Measurements from ENCODE around the gene STX4. TPM values are rescaled to one million over a fixed set of nuclear protein-coding genes. Genes with fewer than 3 reads are reported as not detected.

Gene STX4
- total RNA-seq, 1 experiment from 2014 or later, result 32.3 TPM

- Histone ChIP-seq H3K9ac (ENCODE audit: extremely low read depth, insufficient read length, low read length) (no peak overlapping the region), H4K20me1 (ENCODE audit: control insufficient read depth, insufficient read depth, insufficient read length) (no peaks in the 10 kb centered on the region), H3K9me3 (ENCODE audit: control insufficient read depth, low read depth, low read length) (no peaks in the 10 kb centered on the region), H3K4me2 (ENCODE audit: insufficient read depth, insufficient read length, low read length) (no peak overlapping the region), H2BK120ac (ENCODE audit: low read depth, low read length, poor library complexity, severe bottlenecking) (no peak overlapping the region), H3K27me3 (ENCODE audit: insufficient read depth, low read length) (no peaks in the 10 kb centered on the region), H4K5ac (ENCODE audit: insufficient read length, low read depth, low read length) (no peak overlapping the region), H3K4ac (ENCODE audit: low read depth, low read length) (no peak overlapping the region), H3K23ac (ENCODE audit: insufficient read length, low read depth, low read length) (no peak overlapping the region), H2BK5ac (ENCODE audit: insufficient read length, low read length) (no peak overlapping the region), H3K56ac (ENCODE audit: insufficient read length, low read depth, low read length) (no peak overlapping the region), H4K91ac (ENCODE audit: insufficient read length, low read depth, low read length) (no peak overlapping the region), H2BK15ac (ENCODE audit: low read depth, low read length) (no peak overlapping the region), H2AK5ac (ENCODE audit: insufficient read length, low read length) (no peak overlapping the region), H2AFZ (ENCODE audit: low read length) (no peak overlapping the region), H4K8ac (replicated peaks; ENCODE audit: insufficient read length, low read depth, low read length) (no peak overlapping the region), H3K4me1 (ENCODE audit: insufficient read depth, low read length) (no peaks in the 10 kb centered on the region), H3K14ac (ENCODE audit: insufficient read depth, low read length) (no peak overlapping the region), H2BK12ac (ENCODE audit: insufficient read length, low read depth, low read length) (no peak overlapping the region), H3K27ac (ENCODE audit: insufficient read length, low read depth, low read length) (no peak overlapping the region), H3K79me2 (ENCODE audit: insufficient read depth, low read length) (no peaks in the 10 kb centered on the region), H3K79me1 (ENCODE audit: insufficient read depth, low read depth, low read length, poor library complexity, severe bottlenecking) (no peaks in the 10 kb centered on the region), H3K23me2 (ENCODE audit: insufficient read length, low read depth, low read length, poor library complexity, severe bottlenecking) (no peaks in the 10 kb centered on the region), H2BK20ac (ENCODE audit: low read depth, low read length, poor library complexity, severe bottlenecking) (no peak overlapping the region), H3T11ph (ENCODE audit: low read length) (no peak overlapping the region), H3K18ac (ENCODE audit: insufficient read length, low read depth, low read length) (no peak overlapping the region)
- Mint-ChIP-seq H3K4me3 (no peak overlapping the region; a peak in 1 of 5 replicates), H3K27ac (peak overlapping the region in 2 of 3 experiments; percentile 44 to 81; a peak in 1 of 7 replicates), H3K4me1 (peaks cover 0 to 6% of the 10 kb centered on the region in 2 experiments; a peak in 2 of 4 replicates), H3K27me3 (ENCODE audit: low read depth) (no peaks in the 10 kb centered on the region; the same call in 1 of the 2 replicates), H3K9me3 (no peaks in the 10 kb centered on the region), H3K36me3 (ENCODE audit: insufficient read depth in 1 of 3, low read depth in 3 of 3) (no peaks in the 10 kb centered on the region)
- no peak for TF ChIP-seq CTCF (conservative IDR thresholded peaks at IDR 0.05)
- no peak for DNase-seq
- WGBS (ENCODE audit: extremely low coverage, insufficient read length, low lambda C conversion rate), result no CpG with 5 or more reads among the region's 5 CpGs
These were observed 8.0 kb upstream of the STX4 start for GRCh38 chr16:31025339-31025738.
